Stimulated activated CD8-positive, alpha-beta memory T cell treated with anti-CD3 and anti-CD28 coated beads, Interleukin-7, amount 100 ng/mL, for 4 hours (primary cell): ENCODE measurements around the gene MED19.
"Not testable (repeated sequence)": the region's sequence is repeated elsewhere in the genome, so short reads cannot be mapped to it uniquely, and the experiment has no call there.

Source experiments
- DNase-seq, 2 donors: peaks; one replicate each; pipeline ENCODE4 v3.0.0-alpha.2; 2020; ENCODE audit warnings: low read depth in 2 of 2

MED19 gene

DNA sequence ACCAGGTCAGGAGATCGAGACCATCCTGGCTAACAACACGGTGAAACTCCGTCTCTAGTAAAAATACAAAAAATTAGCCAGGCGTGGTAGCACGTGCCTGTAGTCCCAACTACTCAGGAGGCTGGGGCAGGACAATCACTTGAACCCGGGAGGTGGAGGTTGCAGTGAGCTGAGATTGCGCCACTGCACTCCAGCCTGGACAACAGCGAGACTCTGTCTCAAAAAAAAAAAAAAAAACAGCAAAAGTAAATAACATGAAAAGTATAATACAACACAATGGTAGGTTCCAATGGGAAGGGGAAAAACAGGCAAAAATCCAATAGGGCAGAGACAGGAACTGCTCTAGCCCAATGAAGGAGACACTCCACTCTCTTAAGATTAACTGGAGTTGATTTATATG lies 6.6 kb downstream of the MED19 start:
- DNase-seq: not testable (repeated sequence)

DNA sequence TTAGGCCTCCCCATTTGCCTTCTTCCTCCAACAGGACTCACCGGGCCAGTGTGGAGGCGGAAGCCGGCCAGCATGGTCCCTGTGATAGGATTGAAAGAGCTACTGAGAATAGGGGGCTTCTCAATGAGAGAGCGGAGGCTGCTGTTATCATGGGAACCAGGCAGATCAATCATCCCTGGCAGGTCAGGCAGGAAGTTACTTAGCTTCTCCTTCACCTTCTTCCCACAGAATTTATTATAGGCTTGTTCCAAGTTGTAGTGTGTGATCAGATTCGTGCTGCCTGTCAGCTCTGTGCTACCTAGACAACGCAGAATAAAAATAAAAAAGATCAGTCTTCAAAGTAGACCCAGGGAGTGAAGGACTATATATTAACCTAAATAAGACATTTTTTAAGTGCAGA lies 7.1 kb downstream of the MED19 start:
- no peak for DNase-seq

DNA sequence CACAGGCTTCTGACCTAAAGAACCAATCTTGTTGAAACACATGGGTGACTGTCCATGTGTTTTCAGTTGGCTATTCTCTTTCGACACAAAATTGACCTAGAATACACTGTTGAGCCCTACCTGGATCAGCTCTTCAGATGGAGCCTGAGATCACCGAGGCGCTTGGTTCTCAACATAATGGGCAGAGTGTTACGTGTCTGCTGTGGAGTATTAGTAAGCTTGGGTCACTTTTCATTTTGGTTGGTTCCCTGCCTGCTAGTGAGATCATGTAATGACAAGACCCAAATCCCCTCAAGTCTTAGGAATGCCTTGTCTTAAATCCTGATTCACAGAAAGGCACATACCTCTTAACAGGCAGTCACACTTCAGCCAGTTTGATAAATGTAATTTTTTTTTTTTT lies 8.7 kb downstream of the MED19 start:
- no peak for DNase-seq

DNA sequence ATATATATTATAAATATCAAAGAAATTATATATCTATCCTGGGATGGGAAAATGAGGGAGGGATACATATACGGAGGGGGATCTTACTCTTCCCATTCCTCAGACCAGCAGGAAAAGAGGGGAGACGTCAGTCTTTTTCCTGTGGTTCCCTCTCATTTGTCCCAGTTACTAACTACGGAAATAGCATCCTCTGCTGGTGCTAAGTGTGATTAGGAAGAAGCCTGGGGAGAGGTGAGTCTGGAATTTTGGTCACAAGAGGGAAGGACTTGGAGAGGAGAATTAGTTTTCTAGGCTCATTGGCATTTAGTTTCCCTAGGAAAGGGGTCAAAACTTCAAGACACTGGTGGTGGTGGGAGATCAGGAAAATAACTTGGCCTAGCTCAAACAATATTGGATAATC lies 11.6 kb downstream of the MED19 start:
- no peak for DNase-seq

DNA sequence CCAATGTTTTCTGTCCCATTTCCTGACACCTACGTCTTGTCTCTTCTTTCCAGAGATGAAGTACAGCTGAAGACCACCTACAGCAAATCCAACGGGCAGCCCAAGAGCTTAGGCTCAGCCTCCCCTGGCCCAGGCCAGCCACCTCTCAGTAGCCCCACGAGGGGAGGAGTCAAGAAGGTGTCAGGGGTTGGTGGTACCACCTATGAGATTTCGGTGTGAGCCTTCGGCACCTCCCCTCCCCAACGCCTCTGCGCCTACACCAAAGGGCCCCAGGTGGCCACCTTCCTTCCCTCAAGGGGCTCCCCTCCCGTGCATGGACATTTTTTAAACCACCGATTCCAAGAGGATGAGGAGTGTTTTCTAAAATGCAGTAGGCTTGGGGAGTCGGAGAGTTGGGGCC lies 12.2 kb downstream of the MED19 start:
- no peak for DNase-seq

DNA sequence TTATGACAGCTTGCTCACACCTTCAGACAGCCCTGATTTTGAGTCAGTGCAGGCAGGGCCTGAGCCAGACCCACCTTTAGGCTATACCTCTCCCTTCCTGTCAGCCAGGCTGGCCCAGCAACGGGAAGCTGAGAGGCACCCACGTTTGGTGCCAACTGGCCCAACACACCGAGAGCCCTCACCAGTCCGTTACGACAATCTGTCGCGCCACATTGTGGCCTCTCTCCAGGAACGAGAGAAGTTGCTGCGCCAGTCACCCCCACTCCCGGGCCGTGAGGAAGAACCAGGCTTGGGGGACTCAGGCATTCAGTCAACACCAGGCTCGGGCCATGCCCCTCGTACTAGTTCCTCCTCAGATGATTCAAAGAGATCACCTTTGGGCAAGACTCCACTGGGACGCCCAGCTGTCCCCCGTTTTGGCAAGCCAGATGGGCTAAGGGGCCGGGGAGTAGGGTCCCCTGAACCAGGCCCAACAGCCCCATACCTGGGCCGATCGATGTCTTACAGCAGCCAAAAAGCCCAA lies 13.1 kb downstream of the MED19 start:
- no peak for DNase-seq

DNA sequence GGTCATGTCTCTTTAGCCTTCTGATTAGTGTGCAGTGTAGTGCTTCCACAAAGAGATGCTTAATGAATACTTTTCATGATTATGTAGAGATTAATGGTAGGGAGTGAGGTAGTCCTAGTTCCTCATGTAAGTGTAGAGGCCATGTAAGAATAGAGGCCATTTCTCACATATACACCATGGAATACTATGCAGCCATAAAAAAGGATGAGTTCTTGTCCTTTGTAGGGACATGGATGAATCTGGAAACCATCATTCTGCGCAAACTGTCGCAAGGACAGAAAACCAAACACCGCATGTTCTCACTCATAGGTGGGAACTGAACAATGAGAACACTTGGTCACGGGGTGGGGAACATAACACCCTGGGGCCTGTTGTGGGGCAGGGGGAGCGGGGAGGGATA lies 21.5 kb downstream of the MED19 start:
- DNase-seq: not testable (repeated sequence)

DNA sequence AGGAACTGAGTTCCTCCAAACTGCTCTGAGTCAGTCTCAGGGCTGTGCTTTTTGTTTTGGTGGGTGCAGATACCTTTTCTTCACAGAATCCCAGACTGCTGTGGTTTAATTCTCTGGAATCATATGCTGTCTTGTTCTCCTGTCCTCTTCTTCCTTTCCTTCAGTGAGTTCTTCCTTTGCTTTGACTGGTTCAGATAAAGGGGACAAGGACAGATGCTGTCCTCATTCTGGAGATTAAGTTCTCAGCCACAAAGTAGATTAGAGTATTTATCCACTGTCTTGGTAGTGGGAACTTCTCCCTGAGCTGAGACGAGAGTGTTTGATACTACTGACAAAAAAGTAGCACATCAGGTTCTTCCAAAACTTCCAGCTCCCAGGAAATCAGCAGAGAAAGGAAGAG lies 30.8 kb downstream of the MED19 start:
- DNase-seq: no peak

DNA sequence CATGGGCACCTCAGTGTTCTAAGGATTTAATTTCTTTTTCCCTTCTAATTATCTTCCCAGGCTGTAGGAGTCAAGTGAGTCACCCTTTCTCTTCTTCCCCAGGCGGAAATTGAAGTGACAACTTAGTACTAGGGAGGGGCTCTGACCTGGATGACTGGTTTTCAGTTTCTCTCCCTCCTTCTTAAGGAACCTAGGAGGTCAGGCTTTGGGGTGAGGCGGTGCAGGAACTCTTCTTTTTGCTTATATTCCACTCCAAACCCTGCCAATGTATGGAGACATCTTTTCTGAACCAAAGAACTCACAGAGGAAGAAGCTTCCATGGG lies 31.5 kb downstream of the MED19 start:
- DNase-seq: no peak

DNA sequence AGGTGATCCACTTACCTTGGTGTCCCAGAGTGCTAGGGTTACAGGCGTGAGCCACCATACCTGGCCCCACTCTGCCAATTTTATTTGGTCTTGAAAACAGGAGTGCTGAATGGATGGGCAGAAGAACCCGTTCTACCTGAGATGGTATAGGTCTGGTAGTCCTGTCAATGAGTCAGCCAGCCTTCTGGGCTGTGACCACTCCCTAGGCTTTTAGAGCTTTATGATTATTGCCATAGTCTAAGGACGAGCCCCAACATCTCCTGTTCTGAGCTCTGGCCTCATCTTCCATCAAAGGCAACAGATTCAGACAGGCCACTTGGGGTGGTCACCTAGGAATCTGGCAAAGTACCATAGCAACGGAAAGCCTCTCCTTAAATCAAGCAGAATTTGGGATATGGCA lies 32.6 kb downstream of the MED19 start:
- DNase-seq: no peak

DNA sequence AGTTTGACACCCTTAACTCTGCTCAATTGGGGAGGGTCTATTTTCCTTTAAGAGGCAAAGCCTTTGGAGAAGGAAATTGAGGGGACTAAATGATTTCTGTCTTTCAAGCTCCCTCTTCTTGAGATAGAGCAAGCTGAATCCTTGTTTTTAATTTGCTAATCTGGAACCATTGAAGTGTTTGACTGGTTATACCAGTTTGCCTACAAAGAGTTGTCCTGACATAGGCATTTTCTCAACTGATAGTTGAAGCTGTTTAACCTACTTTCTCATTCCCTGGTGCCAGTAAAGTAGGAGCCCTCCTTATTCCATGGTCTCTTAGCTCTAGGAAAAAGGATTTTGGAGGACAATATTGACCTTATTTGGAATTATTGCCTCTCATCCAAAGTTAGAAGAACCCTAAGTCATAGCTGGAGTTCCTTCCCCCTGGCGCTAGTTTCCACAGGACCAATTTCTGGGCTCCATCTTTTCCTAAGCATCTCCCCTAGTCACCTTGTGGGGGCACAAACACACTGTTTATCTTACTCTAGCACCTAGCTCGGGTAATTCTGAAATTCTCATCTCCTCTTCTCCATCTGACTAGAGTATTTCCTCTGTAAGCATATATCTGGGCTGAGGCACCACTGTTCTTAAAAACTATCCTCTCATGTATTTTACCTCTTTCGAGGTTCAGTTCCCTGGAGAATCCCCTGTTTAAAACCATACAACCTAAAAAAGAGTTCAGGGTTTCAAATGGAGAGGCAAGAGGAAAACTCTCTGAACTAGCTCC lies 36.7 kb downstream of the MED19 start:
- DNase-seq: no peak

DNA sequence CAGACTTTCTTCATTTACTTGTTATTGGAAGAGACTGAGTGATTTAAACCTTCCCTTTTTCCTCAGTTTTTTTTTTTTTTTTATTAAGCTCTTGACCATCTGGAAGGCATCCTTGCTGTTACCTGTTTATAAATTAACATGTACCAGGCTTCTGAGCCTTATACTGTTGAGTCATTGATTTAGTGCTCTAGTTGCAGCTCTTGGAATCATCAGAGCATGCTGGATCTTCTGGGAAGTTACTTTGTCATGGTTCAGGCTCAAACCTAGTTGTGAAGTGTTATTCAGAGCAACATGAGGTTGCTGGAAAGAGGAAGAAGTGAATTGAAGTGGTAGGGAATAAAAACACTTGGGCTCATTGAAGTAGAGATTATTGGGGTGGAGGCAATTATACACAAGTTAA lies 37.8 kb downstream of the MED19 start:
- DNase-seq: no peak

DNA sequence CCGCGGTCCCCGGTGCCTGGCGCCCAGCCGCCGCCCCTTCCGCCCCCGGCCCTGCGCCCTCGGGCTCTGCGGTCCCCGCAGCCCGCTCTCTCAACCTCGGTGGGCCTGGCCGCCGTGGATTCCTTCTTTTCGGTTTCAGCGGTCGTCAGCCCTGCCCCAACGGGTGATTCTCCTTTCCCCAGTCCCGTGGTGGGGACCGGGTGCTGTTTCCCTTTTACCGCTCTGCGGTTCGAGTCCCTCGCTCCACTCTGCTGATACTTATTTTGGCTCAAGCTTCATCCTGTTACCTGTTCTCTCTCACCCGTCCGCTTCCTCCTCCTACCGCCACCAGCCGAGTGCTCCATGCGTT lies 43.6 kb downstream of the MED19 start:
- no peak for DNase-seq

DNA sequence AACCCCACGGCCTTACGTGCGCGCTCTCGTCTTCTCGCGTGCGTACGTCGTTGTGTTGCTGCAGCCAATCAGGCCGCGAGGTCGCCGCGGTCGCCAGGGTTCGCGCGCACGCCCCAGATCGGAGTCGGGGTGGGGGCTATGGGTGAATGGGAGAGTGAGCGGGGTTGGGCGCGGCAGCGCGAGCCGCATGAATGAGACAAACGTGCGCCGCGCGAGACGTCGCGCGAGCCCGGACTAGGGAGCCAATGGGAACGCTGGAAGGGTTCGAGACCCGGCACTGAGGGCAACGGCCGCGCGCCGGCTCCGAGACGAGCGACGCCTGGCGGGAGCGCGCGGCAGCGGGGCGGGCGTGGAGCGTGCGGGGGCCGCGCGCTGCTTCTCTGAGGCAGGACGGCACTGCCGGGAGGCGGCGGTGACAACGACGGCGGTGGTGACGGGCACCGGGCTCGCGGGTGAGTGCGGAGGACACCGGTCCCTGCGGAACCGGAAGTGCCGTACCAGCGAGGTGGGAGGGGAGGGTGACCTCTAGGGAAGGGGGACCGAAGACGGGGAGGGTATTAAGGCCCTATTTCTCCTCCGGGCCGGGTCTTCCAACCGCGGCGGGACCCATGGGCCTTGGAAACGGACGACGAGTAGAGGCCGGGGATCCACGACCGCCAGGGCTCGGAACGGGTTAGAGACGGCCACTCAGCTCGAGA lies 44.1 kb downstream of the MED19 start, which contains the start of gene ZDHHC5:
Gene ZDHHC5, plus strand, starts transcription at position 379 of the 698 bp plus-strand sequence. CDS start 4,977 bp downstream, outside the sequence.
- DNase-seq: peak; percentile 99 to 100

DNA sequence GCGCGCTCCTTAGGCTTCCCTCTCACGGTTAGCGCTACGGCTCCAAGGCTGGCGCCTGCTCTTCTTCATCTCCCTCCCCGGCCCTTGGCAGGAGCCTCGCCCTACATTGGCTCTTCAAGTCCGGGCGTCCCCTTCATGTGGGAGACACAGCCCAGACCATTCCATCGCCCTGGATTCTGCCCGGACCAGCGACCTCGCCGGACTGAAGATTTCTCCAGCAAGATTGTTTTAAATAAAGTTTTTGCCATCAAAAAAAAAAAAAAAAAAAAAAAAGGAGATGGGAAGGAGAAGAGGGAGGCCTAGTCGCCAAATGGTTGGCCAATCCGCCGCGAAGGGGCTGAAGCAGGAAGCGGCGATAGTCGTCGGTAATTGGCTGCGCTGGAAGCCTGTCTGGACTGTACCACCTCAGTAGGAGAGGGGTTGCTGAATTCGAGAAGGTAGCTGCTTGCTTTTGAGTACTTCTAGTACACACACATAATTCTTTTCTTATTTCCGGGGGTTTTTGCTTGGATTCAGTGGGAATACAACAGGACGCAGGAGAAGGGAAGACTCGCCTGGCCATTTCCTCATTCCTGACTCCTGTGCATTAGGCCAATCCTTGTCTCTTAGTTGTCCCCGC lies 44.8 kb downstream of the MED19 start:
- peak; percentile 92 to 95 for DNase-seq

DNA sequence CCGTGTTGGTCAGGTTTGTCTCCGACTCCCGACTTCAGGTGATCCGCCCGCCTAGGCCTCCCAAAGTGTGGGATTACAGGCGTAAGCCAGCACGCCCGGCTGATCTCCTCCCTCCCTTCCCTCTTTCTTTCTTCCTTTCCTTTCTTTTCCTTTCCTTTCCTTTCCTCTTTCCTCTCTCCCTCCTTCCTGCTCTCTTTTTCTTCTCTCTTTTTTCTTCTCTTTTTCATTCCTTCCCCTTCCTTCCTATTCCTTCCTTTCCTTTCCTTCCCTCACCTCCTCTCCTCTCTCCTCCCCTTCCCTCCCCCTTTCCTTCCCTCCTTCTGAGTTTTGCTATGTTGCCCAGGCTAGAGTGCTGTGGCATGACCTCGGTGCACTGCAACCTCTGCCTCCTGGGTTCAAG lies 48.0 kb downstream of the MED19 start:
- no peak for DNase-seq

DNA sequence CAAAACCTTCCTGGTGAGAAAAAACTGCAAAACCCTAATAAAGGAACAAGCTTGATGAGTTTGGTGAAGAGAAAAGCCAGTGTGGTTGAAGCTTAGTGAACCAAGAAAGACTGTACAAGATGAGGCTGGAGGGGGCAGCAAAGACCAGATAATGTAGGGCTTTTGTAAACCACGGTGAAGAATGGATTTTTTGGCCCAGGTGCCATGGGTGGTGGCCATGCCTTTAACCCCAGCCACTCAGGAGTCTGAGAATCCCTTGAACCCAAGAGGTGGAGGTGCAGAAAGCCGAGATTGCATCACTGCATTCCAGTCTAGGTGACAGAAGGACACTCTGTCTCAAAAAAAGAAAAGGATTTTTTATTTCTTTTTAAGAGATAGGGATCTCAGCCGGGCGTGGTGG lies 49.1 kb downstream of the MED19 start:
- no peak for DNase-seq

DNA sequence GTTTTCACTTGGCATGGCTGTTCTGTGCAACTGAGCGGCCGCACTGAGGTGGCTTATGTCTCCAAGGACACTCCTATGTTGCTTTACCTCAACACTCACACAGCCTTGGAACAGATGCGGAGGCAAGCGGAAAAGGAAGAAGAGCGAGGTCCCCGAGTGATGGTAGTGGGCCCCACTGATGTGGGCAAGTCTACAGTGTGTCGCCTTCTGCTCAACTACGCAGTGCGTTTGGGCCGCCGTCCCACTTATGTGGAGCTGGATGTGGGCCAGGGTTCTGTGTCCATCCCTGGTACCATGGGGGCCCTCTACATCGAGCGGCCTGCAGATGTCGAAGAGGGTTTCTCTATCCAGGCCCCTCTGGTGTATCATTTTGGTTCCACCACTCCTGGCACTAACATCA lies 52.3 kb downstream of the MED19 start:
- DNase-seq: no peak

DNA sequence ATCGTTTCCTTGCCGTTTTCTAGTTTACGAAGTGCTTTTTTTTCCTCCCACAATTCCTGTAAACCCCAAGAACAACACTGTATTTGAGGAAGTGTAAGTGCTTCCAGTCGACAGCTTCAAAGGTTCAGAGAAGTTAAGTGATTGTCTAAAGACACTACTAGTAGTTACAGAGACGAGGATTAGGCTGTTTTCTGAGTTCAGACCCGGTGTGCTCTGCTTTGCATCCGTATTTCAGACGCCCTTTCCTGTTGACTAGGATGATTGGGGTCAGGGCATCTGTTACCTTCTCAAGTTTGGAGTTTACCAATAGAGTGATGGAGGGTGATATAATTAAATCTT lies 54.0 kb downstream of the MED19 start:
- no peak for DNase-seq

DNA sequence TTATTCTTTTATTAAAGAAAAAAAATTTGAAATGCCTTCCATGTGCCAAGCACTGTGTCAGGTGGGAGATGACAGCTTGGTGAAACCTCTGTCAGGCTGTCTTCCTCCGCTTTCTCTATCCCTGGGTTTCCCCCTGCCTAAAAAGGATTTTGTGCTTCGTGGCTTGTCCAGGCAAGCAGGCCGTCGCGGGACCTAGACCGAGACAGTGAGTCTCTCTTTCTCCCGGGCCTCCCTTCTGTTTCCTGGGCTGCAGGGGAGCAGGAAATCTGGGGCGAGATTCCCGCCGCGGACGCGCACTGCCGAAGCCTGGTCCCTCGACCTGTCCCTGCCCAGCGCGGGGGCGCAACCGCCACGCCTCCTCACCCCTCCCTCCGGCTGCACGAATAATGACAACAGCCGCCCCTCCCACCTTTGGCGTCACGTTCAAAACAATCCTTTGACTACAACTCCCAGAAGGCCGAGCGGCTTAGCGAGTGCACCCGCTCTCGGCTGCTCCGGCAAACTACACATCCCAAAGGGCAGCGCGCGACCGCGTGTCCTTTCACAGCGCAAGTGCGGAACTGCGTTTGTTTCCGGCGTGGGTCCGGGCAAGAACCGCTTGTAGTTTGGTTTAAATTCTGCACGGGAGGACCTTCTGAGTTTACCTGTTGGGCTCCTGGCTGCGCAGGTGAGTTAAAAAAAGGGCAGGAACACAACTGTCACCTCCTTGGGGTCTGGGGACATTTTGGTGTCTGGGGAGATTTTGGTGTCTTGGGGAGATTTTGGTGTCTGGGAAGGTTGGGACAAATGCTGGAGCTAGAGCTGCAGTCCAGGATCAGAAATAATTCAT lies 54.6 kb downstream of the MED19 start, which contains the start of gene CLP1:
Gene CLP1, plus strand, starts transcription at position 569 of the 829 bp plus-strand sequence. CDS start 1,715 bp downstream, outside the sequence.
- DNase-seq: peak; percentile 98 to 99

DNA sequence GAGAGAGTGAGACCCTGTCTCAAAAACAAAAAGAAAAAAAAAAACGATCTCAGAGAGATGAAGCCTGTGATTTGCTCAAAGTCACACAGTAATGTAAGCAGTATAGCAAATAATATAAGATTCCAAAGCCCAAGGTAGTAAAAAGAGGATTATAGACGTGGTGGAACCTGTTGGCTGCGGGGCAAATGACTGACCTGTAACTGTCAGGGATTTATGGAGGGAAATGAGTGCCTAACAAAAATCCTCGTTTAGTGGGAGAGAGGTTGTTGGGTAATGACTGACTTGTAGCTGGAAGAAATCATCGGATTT lies 55.2 kb downstream of the MED19 start:
- DNase-seq: no peak
